Gastroesophageal sphincter (tissue), 3 donors: ENCODE measurements around the gene PANK4.

Experiments used
- EP300 ChIP-seq: sonication (generic); formaldehyde crosslinking; IDR thresholded peaks from one replicate; pipeline ENCODE4 v1.6.1; 2017; ENCODE audit warnings: antibody characterized with exemption, mild to moderate bottlenecking
- POLR2A ChIP-seq, 2 donors: fragments of 450-650 bp; IDR thresholded peaks; one replicate each; pipeline ENCODE4 v1.6.1; 2017; ENCODE audit warnings: antibody characterized with exemption in 2 of 2, mild to moderate bottlenecking in 2 of 2, moderate library complexity in 1 of 2
- POLR2AphosphoS5 ChIP-seq: sonication (generic); formaldehyde crosslinking; IDR thresholded peaks from one replicate; pipeline ENCODE4 v1.6.1; 2017; ENCODE audit warnings: antibody characterized with exemption
- TF ChIP-seq, protein P1 (sequence below), 4 experiments: fragments of 200-600 bp in 2 of 4; fragments of 450-650 bp in 2 of 4; sonication (generic) in 1 of 4; IDR thresholded peaks; one replicate each; pipeline ENCODE4 v1.5.1; 2017 to 2019; ENCODE audit warnings: antibody characterized with exemption in 4 of 4, mild to moderate bottlenecking in 2 of 4, moderate library complexity in 2 of 4

DNA sequence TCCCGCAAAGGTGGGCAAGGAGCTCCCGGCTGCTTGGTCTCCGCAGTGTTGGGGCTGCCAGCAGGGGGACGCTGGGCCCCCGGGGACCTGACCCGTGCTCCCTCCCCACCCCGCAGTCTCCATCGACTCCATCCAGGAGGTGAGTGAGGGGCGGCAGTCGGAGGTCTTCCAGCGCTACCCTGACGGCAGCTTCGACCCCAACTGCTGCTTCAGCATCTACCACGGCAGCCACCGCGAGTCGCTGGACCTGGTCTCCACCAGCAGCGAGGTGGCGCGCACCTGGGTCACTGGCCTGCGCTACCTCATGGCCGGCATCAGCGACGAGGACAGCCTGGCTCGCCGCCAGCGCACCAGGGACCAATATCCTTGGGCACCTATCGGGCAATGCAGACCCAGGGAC is 46.8 kb downstream of the PANK4 start:
- TF ChIP-seq, protein P1, sequence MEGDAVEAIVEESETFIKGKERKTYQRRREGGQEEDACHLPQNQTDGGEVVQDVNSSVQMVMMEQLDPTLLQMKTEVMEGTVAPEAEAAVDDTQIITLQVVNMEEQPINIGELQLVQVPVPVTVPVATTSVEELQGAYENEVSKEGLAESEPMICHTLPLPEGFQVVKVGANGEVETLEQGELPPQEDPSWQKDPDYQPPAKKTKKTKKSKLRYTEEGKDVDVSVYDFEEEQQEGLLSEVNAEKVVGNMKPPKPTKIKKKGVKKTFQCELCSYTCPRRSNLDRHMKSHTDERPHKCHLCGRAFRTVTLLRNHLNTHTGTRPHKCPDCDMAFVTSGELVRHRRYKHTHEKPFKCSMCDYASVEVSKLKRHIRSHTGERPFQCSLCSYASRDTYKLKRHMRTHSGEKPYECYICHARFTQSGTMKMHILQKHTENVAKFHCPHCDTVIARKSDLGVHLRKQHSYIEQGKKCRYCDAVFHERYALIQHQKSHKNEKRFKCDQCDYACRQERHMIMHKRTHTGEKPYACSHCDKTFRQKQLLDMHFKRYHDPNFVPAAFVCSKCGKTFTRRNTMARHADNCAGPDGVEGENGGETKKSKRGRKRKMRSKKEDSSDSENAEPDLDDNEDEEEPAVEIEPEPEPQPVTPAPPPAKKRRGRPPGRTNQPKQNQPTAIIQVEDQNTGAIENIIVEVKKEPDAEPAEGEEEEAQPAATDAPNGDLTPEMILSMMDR (IDR thresholded peaks at IDR 0.05), result no peak
- TF ChIP-seq POLR2A (IDR thresholded peaks at IDR 0.05) (no peak), EP300 (no peak), POLR2AphosphoS5 (no peak)
